HG03159 (cell line): ENCODE measurements around the gene CAPNS1.
"Not testable (repeated sequence)": the region's sequence is repeated elsewhere in the genome, so short reads cannot be mapped to it uniquely, and the experiment has no call there.

Source experiments
- ATAC-seq: cut with Tn5 transposase; IDR thresholded peaks from one replicate; pipeline ENCODE4 v1.9.1; 2021; ENCODE audit warnings: mild to moderate bottlenecking, moderate library complexity; ENCODE audit not compliant: unreplicated experiment

The CAPNS1 gene

GRCh38 chr19:36149673-36150406 lies 10.0 kb downstream of the CAPNS1 start:
- ATAC-seq, result no peak

- ATAC-seq, result no peak
Observed at GRCh38 chr19:36150586-36150985, 10.7 kb downstream of the CAPNS1 start.

DNA sequence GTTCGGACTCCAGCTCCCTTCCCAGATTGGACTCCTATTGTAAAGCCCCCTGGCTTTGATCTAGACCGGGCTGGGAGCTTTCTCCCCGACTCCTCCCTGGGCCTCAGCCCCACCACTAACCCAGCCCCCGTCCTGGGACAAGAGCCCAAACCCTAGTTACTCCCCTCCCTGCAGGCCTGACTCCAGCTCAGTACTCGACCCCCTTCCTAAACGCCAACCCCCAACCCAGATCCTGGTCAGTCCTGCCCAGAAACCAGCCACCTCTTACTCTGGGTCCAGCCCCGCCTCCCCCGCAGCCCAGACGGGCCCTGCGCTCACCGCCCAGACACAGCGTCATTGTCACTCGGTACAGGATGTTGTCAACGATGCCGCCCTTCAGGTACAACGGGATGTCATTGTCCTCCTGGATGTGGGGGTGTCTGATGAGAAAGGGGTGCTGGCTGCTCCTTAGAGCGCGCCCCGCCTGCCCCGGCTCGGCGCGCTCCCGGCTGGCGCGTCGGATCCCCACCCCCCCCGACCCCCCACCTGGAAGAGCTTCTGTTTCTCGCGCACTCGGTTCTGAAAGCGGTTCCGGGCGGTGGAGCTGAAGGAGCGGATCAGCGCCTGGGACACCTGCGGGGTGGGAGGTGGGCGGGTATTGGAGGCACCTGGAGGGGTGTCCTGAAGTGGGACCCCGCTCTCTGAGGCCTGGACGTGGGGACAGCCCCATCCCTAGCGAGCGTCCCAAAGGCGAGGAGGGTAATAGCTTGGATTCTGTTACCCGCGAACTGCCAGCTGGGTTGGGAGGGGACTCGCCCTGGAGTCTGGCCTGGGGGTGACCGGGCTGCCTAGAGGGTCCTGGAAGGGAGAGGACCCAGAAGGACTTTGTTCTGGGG lies 11.5 kb downstream of the CAPNS1 start:
- no peak for ATAC-seq

DNA sequence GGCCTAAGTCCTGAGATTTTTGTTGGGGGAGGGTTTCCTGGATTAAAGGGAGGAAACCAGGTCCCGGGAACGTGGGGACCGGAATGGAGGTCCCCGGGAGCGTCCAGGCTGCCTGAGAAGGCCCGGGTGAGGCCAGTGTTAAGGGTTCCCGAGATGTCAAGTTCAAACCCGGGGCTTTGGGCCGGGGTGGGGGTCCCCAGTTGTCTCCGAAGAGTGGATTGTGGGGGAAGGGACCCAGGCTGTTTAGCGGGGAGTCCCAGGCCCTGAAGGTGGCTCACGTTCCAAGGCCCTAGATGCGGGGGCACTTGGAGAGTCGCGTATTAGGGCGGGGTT lies 12.1 kb downstream of the CAPNS1 start:
- ATAC-seq, result no peak

DNA sequence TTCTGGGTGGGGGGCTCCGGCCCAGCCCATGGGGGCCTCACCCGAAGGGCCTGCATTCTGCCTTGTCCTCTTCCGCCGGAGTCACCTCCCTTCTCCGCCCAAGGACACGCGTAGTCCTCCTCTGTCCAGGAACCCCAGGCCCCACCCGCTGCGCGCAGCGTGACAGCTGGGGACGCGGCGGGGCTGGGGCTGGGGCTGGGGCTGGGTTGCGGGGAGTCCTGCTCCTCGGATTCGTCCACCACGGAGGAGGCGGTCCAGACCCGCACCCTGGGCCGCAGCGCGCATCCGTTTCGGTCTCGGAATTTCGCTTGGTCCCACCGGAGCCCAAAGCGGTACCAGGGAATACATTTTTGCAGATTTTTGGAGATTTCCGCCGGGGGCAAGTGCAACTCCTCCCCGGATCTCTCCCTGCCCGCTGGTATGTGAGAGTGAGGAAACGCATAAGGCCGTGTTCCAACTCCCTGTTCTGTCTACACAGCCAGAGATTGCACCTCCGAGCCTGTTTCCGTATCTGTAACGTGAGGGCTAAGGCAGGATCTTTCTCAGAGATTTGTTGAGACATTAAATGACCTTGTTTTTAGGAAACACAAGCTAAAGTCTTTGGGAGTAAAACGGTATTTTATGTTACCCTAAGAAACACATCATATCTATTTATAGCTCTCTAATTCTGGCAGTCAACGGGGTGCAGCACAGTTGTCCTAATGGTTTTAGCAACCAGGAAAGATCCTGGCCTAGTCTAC lies 12.7 kb downstream of the CAPNS1 start, which contains the start of gene COX7A1:
COX7A1 (minus strand) TSS at position 96 of the 740 bp plus-strand sequence; CDS start at position 56, 40 bp downstream.
- no peak for ATAC-seq

DNA sequence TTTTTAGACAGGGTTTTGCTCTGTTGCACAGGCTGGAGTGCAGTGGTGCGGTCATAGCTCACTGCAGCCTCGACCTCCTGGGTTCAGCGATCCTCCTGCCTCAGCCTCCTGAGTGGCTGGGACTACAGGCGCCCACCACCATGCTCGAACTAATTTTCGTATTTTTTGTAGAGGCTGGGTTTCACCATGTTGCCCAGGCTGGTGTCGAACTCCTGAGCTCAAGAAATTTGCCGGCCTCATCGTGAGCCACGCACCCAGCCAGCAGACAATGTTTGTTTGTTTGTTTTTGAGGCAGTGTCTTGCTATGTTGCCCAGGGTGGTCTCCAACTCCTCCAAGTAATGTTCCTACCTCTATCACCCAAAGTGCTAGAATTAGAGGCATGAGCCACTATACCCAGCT lies 13.3 kb downstream of the CAPNS1 start:
- ATAC-seq, result no peak

GRCh38 chr19:36160821-36161596 lies 21.1 kb downstream of the CAPNS1 start:
- no peak for ATAC-seq

GRCh38 chr19:36163813-36164212 lies 23.9 kb downstream of the CAPNS1 start:
- no peak for ATAC-seq

GRCh38 chr19:36169084-36169760 lies 29.4 kb downstream of the CAPNS1 start:
- no peak for ATAC-seq

DNA sequence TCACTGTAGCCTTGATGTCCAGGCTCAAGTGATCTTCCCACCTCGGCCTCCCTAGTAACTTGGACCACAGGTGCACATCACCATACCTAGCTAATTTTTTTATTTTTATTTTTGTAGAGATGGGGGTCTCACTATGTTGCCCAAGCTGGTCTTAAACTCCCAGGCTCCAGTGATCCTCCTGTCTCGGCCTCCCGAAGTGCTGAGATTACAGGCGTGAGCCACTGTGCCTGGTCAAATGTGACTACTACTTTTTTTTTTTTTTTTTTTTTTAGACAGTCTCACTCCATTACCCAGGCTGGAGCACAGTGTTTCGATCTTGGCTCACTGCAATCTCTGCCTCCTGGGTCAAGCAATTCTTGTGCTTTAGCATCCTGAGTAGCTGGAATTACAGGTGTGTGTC lies 33.0 kb downstream of the CAPNS1 start:
- no peak for ATAC-seq

DNA sequence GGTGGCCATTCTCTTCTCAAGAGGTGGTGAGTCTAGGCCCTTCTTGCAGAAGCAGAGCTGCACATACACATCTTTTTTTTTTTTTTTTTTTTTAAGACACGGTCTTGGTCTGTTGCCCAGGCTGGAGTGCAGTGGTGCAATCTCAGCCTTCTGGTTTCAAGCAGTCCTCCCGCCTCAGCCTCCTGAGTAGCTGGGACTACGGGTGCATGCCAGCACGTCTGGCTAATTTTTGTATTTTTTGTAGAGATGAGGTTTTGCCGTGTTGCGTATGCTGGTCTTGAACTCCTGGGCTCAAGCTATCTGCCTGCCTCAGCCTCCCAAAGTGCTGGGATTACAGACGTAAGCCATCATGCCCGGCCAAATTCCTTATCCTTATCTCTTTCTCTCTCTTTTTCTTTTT lies 34.0 kb downstream of the CAPNS1 start:
- ATAC-seq, result not testable (repeated sequence)

DNA sequence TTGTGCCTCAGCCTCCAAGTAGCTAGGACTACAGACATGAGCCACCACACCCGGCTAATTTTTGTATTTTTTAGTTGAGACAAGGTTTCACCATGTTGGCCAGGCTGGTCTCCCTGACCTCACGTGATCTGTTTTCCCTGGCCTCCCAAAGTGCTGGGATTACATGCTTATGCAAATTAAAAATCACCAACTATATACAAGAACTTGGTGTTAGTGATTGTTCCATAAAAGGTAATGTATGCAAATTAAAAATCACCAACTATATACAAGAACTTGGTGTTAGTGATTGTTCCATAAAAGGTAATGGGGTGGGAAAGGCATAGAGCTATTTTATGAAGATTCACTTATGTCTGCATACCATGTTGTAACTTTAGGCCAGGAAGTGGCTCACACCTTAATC lies 39.2 kb downstream of the CAPNS1 start:
- not testable (repeated sequence) for ATAC-seq

DNA sequence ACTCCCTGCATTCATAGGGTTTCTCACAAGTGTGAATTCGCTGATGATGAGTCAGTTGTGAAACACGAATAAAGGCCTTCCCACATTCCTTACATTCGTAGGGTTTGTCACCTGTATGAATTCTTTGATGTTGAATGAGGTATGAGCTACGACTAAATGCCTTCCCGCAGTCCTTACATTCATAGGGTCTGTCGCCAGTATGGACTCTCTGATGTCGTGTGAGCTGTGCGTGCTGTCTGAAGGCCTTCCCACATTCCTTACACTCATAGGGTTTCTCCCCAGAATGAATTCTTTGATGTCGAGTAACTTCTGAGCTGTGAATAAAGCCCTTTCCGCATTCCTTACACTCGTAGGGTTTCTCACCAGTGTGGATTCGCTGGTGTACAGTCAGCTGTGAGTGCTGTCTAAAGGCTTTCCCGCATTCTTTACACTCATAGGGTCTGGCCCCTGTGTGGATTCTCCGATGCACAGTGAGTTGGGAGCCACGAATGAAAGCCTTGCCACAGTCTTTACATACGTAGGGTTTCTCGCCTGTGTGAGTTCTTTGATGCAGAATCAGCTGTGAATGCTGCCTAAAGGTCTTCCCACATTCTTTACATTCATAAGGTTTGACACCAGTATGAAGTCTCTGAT lies 42.9 kb downstream of the CAPNS1 start:
- ATAC-seq, result no peak

GRCh38 chr19:36183245-36183628 lies 43.4 kb downstream of the CAPNS1 start:
- ATAC-seq, result no peak

- not testable (repeated sequence) for ATAC-seq
Observed at GRCh38 chr19:36186722-36187121, 46.9 kb downstream of the CAPNS1 start.

GRCh38 chr19:36196249-36196648 lies 56.4 kb downstream of the CAPNS1 start:
- no peak for ATAC-seq

GRCh38 chr19:36198119-36198518 lies 58.3 kb downstream of the CAPNS1 start:
- no peak for ATAC-seq
